Measurements from ENCODE around the gene KCNJ15.

The KCNJ15 gene

GRCh38 chr21:38325216-38325615 is 68.4 kb downstream of the KCNJ15 start:
- in situ Hi-C loops (cut with MboI; ENCODE audit: low sequenced_read_pairs): no loop called here

- in situ Hi-C loops (cut with MboI; ENCODE audit: low sequenced_read_pairs): no loop called here
Measured at GRCh38 chr21:38325731-38326420, 69.1 kb downstream of the KCNJ15 start.

GRCh38 chr21:38326429-38326828 is 69.6 kb downstream of the KCNJ15 start:
- in situ Hi-C loops (cut with MboI; ENCODE audit: low sequenced_read_pairs): no loop called here

- in situ Hi-C loops (cut with MboI; ENCODE audit: low sequenced_read_pairs): no loop called here
Measured at GRCh38 chr21:38326899-38327298, 70.1 kb downstream of the KCNJ15 start.

GRCh38 chr21:38327984-38328383 is 71.2 kb downstream of the KCNJ15 start:
- in situ Hi-C loops (cut with MboI; ENCODE audit: low sequenced_read_pairs): no loop called here

- in situ Hi-C loops (cut with MboI; ENCODE audit: low sequenced_read_pairs): no loop called here
Measured at GRCh38 chr21:38329162-38329561, 72.4 kb downstream of the KCNJ15 start.

- in situ Hi-C loops (cut with MboI; ENCODE audit: low sequenced_read_pairs): no loop called here
Measured at GRCh38 chr21:38330666-38331065, 73.9 kb downstream of the KCNJ15 start.

GRCh38 chr21:38333301-38334272 is 76.8 kb downstream of the KCNJ15 start:
- in situ Hi-C loops (cut with MboI; ENCODE audit: low sequenced_read_pairs): no loop called here

- in situ Hi-C loops (cut with MboI; ENCODE audit: low sequenced_read_pairs): no loop called here
Measured at GRCh38 chr21:38334866-38335265, 78.1 kb downstream of the KCNJ15 start.

GRCh38 chr21:38337793-38338192 is 81.0 kb downstream of the KCNJ15 start:
- in situ Hi-C loops (cut with MboI; ENCODE audit: low sequenced_read_pairs): no loop called here

- in situ Hi-C loops (cut with MboI; ENCODE audit: low sequenced_read_pairs): loop anchor here (10.0 kb wide), 1 partner anchor 175 kb away; no protein-coding TSS in a partner anchor
Measured at GRCh38 chr21:38340131-38340530, 83.3 kb downstream of the KCNJ15 start.

- in situ Hi-C loops (cut with MboI; ENCODE audit: low sequenced_read_pairs): loop anchor here (10.0 kb wide), 1 partner anchor 177 kb away; no protein-coding TSS in a partner anchor
Measured at GRCh38 chr21:38341546-38342012, 84.8 kb downstream of the KCNJ15 start.

- in situ Hi-C loops (cut with MboI; ENCODE audit: low sequenced_read_pairs): loop anchor here (10.0 kb wide), 1 partner anchor 178 kb away; no protein-coding TSS in a partner anchor
Measured at GRCh38 chr21:38342739-38343138, 85.9 kb downstream of the KCNJ15 start.

GRCh38 chr21:38343691-38344090 is 86.9 kb downstream of the KCNJ15 start:
- in situ Hi-C loops (cut with MboI; ENCODE audit: low sequenced_read_pairs): loop anchor here (10.0 kb wide), 1 partner anchor 179 kb away; no protein-coding TSS in a partner anchor

GRCh38 chr21:38346286-38346685 is 89.5 kb downstream of the KCNJ15 start:
- in situ Hi-C loops (cut with MboI; ENCODE audit: low sequenced_read_pairs): loop anchor here (10.0 kb wide), 1 partner anchor 181 kb away; no protein-coding TSS in a partner anchor

GRCh38 chr21:38349111-38349746 is 92.4 kb downstream of the KCNJ15 start:
- in situ Hi-C loops (cut with MboI; ENCODE audit: low sequenced_read_pairs): loop anchor here (10.0 kb wide), 1 partner anchor 184 kb away; no protein-coding TSS in a partner anchor

GRCh38 chr21:38349977-38350376 is 93.2 kb downstream of the KCNJ15 start:
- in situ Hi-C loops (cut with MboI; ENCODE audit: low sequenced_read_pairs): loop anchor here (10.0 to 25.0 kb wide), 3 partner anchors 135 to 638 kb away; no protein-coding TSS in a partner anchor

GRCh38 chr21:38350684-38351083 is 93.9 kb downstream of the KCNJ15 start:
- in situ Hi-C loops (cut with MboI; ENCODE audit: low sequenced_read_pairs): loop anchor here (10.0 to 25.0 kb wide), 2 partner anchors 136 to 638 kb away; no protein-coding TSS in a partner anchor

- in situ Hi-C loops (cut with MboI; ENCODE audit: low sequenced_read_pairs): loop anchor here (10.0 to 25.0 kb wide), 2 partner anchors 137 to 639 kb away; no protein-coding TSS in a partner anchor
Measured at GRCh38 chr21:38351176-38351959, 94.6 kb downstream of the KCNJ15 start.

All from HL-60/S4 treated with retinoic acid at 250 ng/mL for 4 days and 3 days (cell line).